Skeletal muscle tissue (tissue), 4 donors: Measurements from ENCODE around the gene B3GALT6. TPM values are rescaled to one million over a fixed set of nuclear protein-coding genes. Genes with fewer than 3 reads are reported as not detected.
A peak's percentile ranks its signal among the peaks of the same experiment; 100 is the strongest.

Source experiments
- H3K27ac ChIP-seq: one replicate; pipeline ENCODE4 v1.7.0; 2013; ENCODE audit warnings: mild to moderate bottlenecking, low read depth, low read length, inconsistent platforms
- H3K27me3 ChIP-seq, 3 donors: one replicate each; pipeline ENCODE4 v1.7.0; 2013; ENCODE audit warnings: low read length in 3 of 3; ENCODE audit not compliant: control insufficient read depth in 3 of 3, insufficient read depth in 3 of 3
- H3K36me3 ChIP-seq, 3 donors: one replicate each; pipeline ENCODE4 v1.7.0; 2013; ENCODE audit warnings: low read length in 3 of 3; ENCODE audit not compliant: control insufficient read depth in 3 of 3, insufficient read depth in 3 of 3
- H3K4me1 ChIP-seq, 3 donors: one replicate each; pipeline ENCODE4 v1.7.0; 2013; ENCODE audit warnings: low read length in 3 of 3, mild to moderate bottlenecking in 3 of 3; ENCODE audit not compliant: control insufficient read depth in 3 of 3, insufficient read depth in 3 of 3
- H3K4me3 ChIP-seq, 3 donors: one replicate each; pipeline ENCODE4 v1.7.0; 2013; ENCODE audit warnings: low read length in 3 of 3
- H3K9ac ChIP-seq, 3 donors: one replicate each; pipeline ENCODE4 v1.7.0; 2013; ENCODE audit warnings: low read length in 3 of 3, mild to moderate bottlenecking in 3 of 3, moderate library complexity in 2 of 3, low read depth in 1 of 3
- H3K9me3 ChIP-seq, 3 donors: one replicate each; pipeline ENCODE4 v1.7.0; 2013; ENCODE audit warnings: low read length in 3 of 3; ENCODE audit not compliant: control insufficient read depth in 3 of 3
- total RNA-seq: library from RNA; depleted of rRNA; stranded (reverse); fragments of >200 nt; gene quantifications from one replicate; pipeline ENCODE4 v1.2.3, GENCODE V29; 2014
- donor health status: Osteomylitis.

The B3GALT6 gene
- total RNA-seq, 1 donor from 2014 or later = 10.4 TPM

- no peak overlapping the region for H3K9ac ChIP-seq
- H3K9me3 ChIP-seq = no peaks in the 10 kb centered on the region
- H3K4me3 ChIP-seq = no peak overlapping the region
- H3K27me3 ChIP-seq = no peaks in the 10 kb centered on the region
- H3K27ac ChIP-seq = no peak overlapping the region
- peaks cover 14 to 30% (median 23%) of the 10 kb centered on the region in 3 donors for H3K4me1 ChIP-seq
- peaks cover 45 to 62% (median 52%) of the 10 kb centered on the region in 3 donors for H3K36me3 ChIP-seq
Observed at GRCh38 chr1:1225238-1225845, 6.7 kb upstream of the B3GALT6 start.

- no peak overlapping the region for H3K4me3 ChIP-seq
- peaks cover 40 to 61% (median 46%) of the 10 kb centered on the region in 3 donors for H3K36me3 ChIP-seq
- peak overlapping the region in 1 of 3 donors; percentile 8 for H3K9ac ChIP-seq
- H3K4me1 ChIP-seq = peaks cover 20 to 36% (median 29%) of the 10 kb centered on the region in 3 donors
- no peaks in the 10 kb centered on the region for H3K9me3 ChIP-seq
- no peak overlapping the region for H3K27ac ChIP-seq
- no peaks in the 10 kb centered on the region for H3K27me3 ChIP-seq
Observed at GRCh38 chr1:1225913-1226312, 6.1 kb upstream of the B3GALT6 start.

GRCh38 chr1:1226566-1227362 is 5.3 kb upstream of the B3GALT6 start:
- Histone ChIP-seq H3K36me3 (peaks cover 32 to 54% (median 39%) of the 10 kb centered on the region in 3 donors), H3K9ac (no peak overlapping the region), H3K27ac (no peak overlapping the region), H3K27me3 (no peaks in the 10 kb centered on the region), H3K4me3 (no peak overlapping the region), H3K4me1 (peaks cover 23 to 42% (median 32%) of the 10 kb centered on the region in 3 donors), H3K9me3 (no peaks in the 10 kb centered on the region)

- H3K4me1 ChIP-seq = peaks cover 23 to 42% (median 32%) of the 10 kb centered on the region in 3 donors
- H3K27ac ChIP-seq = no peak overlapping the region
- peaks cover 29 to 48% (median 34%) of the 10 kb centered on the region in 3 donors for H3K36me3 ChIP-seq
- no peaks in the 10 kb centered on the region for H3K9me3 ChIP-seq
- H3K9ac ChIP-seq = no peak overlapping the region
- H3K27me3 ChIP-seq = no peaks in the 10 kb centered on the region
- H3K4me3 ChIP-seq = no peak overlapping the region
Observed at GRCh38 chr1:1227386-1227785, 4.7 kb upstream of the B3GALT6 start.

GRCh38 chr1:1228187-1228586 is 3.9 kb upstream of the B3GALT6 start:
- Histone ChIP-seq H3K9me3 (no peaks in the 10 kb centered on the region), H3K9ac (no peak overlapping the region), H3K4me3 (no peak overlapping the region), H3K27ac (no peak overlapping the region), H3K27me3 (no peaks in the 10 kb centered on the region), H3K36me3 (peaks cover 21 to 40% (median 26%) of the 10 kb centered on the region in 3 donors), H3K4me1 (peaks cover 29 to 50% (median 37%) of the 10 kb centered on the region in 3 donors)

DNA sequence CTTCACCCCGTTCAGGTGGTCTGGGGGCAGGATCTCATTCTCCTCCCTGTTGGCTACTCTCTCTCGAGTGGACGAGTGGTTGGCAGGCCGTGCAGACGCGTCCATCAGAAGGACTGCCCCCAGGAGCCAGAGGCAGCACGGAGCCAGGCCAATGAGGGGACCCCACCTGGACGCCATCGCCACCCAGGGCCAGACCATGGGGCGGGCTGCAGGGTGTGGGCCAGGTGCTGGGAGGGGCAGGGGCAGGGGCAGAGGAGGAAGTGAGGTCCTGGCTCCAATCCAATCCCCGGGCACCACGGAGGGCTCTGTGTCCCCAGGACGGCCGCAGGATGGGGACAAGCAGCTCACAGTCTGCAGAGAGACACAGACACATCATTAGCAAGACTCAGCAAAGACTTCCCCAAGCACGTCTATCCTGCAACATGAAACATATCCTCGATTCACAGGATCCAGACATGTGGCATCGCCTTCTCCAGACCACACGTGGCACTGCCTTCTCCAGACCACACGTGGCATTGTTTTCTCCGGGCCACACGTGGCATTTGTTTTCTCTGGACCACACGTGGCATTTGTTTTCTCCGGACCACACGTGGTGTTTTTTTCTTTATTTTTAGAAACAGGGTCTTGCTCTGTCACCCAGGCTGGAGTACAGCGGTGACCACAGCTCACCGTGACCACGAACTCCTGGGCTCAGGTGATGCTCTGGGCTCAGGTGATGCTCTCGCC is 3.3 kb upstream of the B3GALT6 start:
- Histone ChIP-seq H3K36me3 (peaks cover 18 to 37% (median 23%) of the 10 kb centered on the region in 3 donors), H3K4me1 (peaks cover 33 to 53% (median 37%) of the 10 kb centered on the region in 3 donors), H3K4me3 (no peak overlapping the region), H3K9ac (no peak overlapping the region), H3K27me3 (no peaks in the 10 kb centered on the region), H3K9me3 (no peaks in the 10 kb centered on the region), H3K27ac (no peak overlapping the region)

- H3K9ac ChIP-seq = peak overlapping the region; percentile 23 to 57 (median 50)
- H3K27me3 ChIP-seq = no peaks in the 10 kb centered on the region
- H3K36me3 ChIP-seq = peaks cover 23 to 37% (median 23%) of the 10 kb centered on the region in 3 donors
- H3K4me1 ChIP-seq = peaks cover 33 to 53% (median 37%) of the 10 kb centered on the region in 3 donors
- no peak overlapping the region for H3K27ac ChIP-seq
- no peaks in the 10 kb centered on the region for H3K9me3 ChIP-seq
- peak overlapping the region in 2 of 3 donors; percentile 45 to 90 for H3K4me3 ChIP-seq
Observed at GRCh38 chr1:1229770-1230169, 2.3 kb upstream of the B3GALT6 start.

- H3K9ac ChIP-seq = peak overlapping the region; percentile 94 to 98 (median 97)
- no peaks in the 10 kb centered on the region for H3K27me3 ChIP-seq
- H3K9me3 ChIP-seq = no peaks in the 10 kb centered on the region
- peak overlapping the region; percentile 90 to 98 (median 98) for H3K4me3 ChIP-seq
- H3K4me1 ChIP-seq = peaks cover 33 to 45% (median 33%) of the 10 kb centered on the region in 3 donors
- peak overlapping the region; percentile 92 for H3K27ac ChIP-seq
- peaks cover 19 to 33% (median 21%) of the 10 kb centered on the region in 3 donors for H3K36me3 ChIP-seq
Observed at GRCh38 chr1:1230656-1231399, 1.2 kb upstream of the B3GALT6 start.
